Testis (tissue), 2 donors: ENCODE measurements around the gene DLGAP4.

Experiments
- POLR2A ChIP-seq: fragments of 450-650 bp; IDR thresholded peaks from one replicate; pipeline ENCODE4 v1.6.1; 2017; ENCODE audit warnings: antibody characterized with exemption, mild to moderate bottlenecking, moderate library complexity
- TF ChIP-seq, protein P1 (sequence below), 3 experiments: fragments of 450-650 bp in 2 of 3; fragments of 200-600 bp in 1 of 3; sonication (generic) in 1 of 3; IDR thresholded peaks; one replicate each; pipeline ENCODE4 v1.5.1; 2016 to 2019; ENCODE audit warnings: antibody characterized with exemption in 3 of 3, mild to moderate bottlenecking in 2 of 3, moderate library complexity in 1 of 3

DNA sequence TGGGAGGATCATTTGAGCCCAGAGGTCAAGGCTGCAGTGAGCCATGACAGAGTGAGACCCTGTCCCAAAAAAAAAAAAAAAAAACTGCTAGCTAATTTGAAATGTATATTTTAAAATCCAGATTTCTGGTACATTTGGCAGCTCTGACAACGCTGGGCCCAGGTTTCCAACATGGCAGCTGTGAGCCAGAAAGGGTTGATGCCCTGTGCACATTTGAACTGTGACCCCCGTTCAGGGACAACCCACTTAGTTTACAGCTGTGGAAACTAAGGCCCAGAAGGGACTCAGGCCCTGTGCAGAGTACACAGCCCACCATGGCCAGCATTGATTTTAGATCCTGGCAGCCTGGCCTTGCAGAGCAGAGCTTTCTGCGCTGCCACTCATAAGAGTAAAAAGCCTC, 179.1 kb downstream of the DLGAP4 start:
- TF ChIP-seq, protein P1, sequence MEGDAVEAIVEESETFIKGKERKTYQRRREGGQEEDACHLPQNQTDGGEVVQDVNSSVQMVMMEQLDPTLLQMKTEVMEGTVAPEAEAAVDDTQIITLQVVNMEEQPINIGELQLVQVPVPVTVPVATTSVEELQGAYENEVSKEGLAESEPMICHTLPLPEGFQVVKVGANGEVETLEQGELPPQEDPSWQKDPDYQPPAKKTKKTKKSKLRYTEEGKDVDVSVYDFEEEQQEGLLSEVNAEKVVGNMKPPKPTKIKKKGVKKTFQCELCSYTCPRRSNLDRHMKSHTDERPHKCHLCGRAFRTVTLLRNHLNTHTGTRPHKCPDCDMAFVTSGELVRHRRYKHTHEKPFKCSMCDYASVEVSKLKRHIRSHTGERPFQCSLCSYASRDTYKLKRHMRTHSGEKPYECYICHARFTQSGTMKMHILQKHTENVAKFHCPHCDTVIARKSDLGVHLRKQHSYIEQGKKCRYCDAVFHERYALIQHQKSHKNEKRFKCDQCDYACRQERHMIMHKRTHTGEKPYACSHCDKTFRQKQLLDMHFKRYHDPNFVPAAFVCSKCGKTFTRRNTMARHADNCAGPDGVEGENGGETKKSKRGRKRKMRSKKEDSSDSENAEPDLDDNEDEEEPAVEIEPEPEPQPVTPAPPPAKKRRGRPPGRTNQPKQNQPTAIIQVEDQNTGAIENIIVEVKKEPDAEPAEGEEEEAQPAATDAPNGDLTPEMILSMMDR (IDR thresholded peaks at IDR 0.05) = no peak
- no peak for TF ChIP-seq POLR2A
